Measurements from ENCODE around the gene FOXN1.
"Not testable (repeated sequence)": the region's sequence is repeated elsewhere in the genome, so short reads cannot be mapped to it uniquely, and the experiment has no call there.

FOXN1 gene

GRCh38 chr17:28519236-28519635 lies 13.1 kb downstream of the FOXN1 start:
- FAIRE-seq: no peak
- no peak for DNase-seq (ENCODE audit: insufficient read length, low spot score)
- no peak for TF ChIP-seq POLR2A (IDR thresholded peaks at IDR 0.05; ENCODE audit: low read depth, low read length)

- no peak for DNase-seq (ENCODE audit: insufficient read length, low spot score)
- FAIRE-seq: no peak
Measured at GRCh38 chr17:28520687-28521086, 14.5 kb downstream of the FOXN1 start.

GRCh38 chr17:28521311-28522085 lies 15.3 kb downstream of the FOXN1 start:
- DNase-seq (ENCODE audit: insufficient read length, low spot score) (no peak), FAIRE-seq (no peak)
- no peak for TF ChIP-seq POLR2A (IDR thresholded peaks at IDR 0.05; ENCODE audit: low read depth, low read length)

More at GRCh38 chr17:28520687-28521086, 14.5 kb downstream of the FOXN1 start:
- TF ChIP-seq POLR2A (IDR thresholded peaks at IDR 0.05; ENCODE audit: low read depth, low read length): no peak

GRCh38 chr17:28522281-28522680 lies 16.1 kb downstream of the FOXN1 start:
- not testable (repeated sequence) for DNase-seq (ENCODE audit: insufficient read length, low spot score); FAIRE-seq

GRCh38 chr17:28523186-28523585 lies 17.0 kb downstream of the FOXN1 start:
- no peak for TF ChIP-seq POLR2A (IDR thresholded peaks at IDR 0.05; ENCODE audit: low read depth, low read length)
- FAIRE-seq (no peak), DNase-seq (ENCODE audit: insufficient read length, low spot score) (no peak)

- DNase-seq (ENCODE audit: insufficient read length, low spot score) (no peak), FAIRE-seq (no peak)
- TF ChIP-seq POLR2A (IDR thresholded peaks at IDR 0.05; ENCODE audit: low read depth, low read length): no peak
Measured at GRCh38 chr17:28523876-28524275, 17.7 kb downstream of the FOXN1 start.

GRCh38 chr17:28524476-28525424 lies 18.6 kb downstream of the FOXN1 start:
- peak; percentile 65 for DNase-seq (ENCODE audit: insufficient read length, low spot score)
- FAIRE-seq: no peak
- no peak for TF ChIP-seq POLR2A (IDR thresholded peaks at IDR 0.05; ENCODE audit: low read depth, low read length)

GRCh38 chr17:28526381-28526780 lies 20.2 kb downstream of the FOXN1 start:
- FAIRE-seq: no peak
- no peak for DNase-seq (ENCODE audit: insufficient read length, low spot score)
- no peak for TF ChIP-seq POLR2A (IDR thresholded peaks at IDR 0.05; ENCODE audit: low read depth, low read length)

- no peak for TF ChIP-seq POLR2A (IDR thresholded peaks at IDR 0.05; ENCODE audit: low read depth, low read length)
- DNase-seq (ENCODE audit: insufficient read length, low spot score): no peak
- no peak for FAIRE-seq
Measured at GRCh38 chr17:28527181-28527681, 21.1 kb downstream of the FOXN1 start.

- FAIRE-seq (no peak), DNase-seq (ENCODE audit: insufficient read length, low spot score) (no peak)
- no peak for TF ChIP-seq POLR2A (IDR thresholded peaks at IDR 0.05; ENCODE audit: low read depth, low read length)
Measured at GRCh38 chr17:28527859-28528258, 21.7 kb downstream of the FOXN1 start.

GRCh38 chr17:28528327-28529012 lies 22.3 kb downstream of the FOXN1 start:
- DNase-seq (ENCODE audit: insufficient read length, low spot score) (no peak), FAIRE-seq (no peak)
- TF ChIP-seq POLR2A (IDR thresholded peaks at IDR 0.05; ENCODE audit: low read depth, low read length): no peak

GRCh38 chr17:28529013-28529400 lies 22.9 kb downstream of the FOXN1 start:
- DNase-seq (ENCODE audit: insufficient read length, low spot score) (no peak), FAIRE-seq (no peak)
- no peak for TF ChIP-seq POLR2A (IDR thresholded peaks at IDR 0.05; ENCODE audit: low read depth, low read length)

- FAIRE-seq: no peak
- no peak for TF ChIP-seq POLR2A (IDR thresholded peaks at IDR 0.05; ENCODE audit: low read depth, low read length)
Measured at GRCh38 chr17:28530250-28530649, 24.1 kb downstream of the FOXN1 start.

GRCh38 chr17:28530926-28531325 lies 24.8 kb downstream of the FOXN1 start:
- no peak for TF ChIP-seq POLR2A (IDR thresholded peaks at IDR 0.05; ENCODE audit: low read depth, low read length)
- no peak for FAIRE-seq
- no peak for DNase-seq (ENCODE audit: insufficient read length, low spot score)

More at GRCh38 chr17:28530250-28530649, 24.1 kb downstream of the FOXN1 start:
- no peak for DNase-seq (ENCODE audit: insufficient read length, low spot score)

Measured in H54 (cell line).